Thoracic aorta (tissue), 2 donors: ENCODE data around the gene UBE4B. TPM values are rescaled to one million over a fixed set of nuclear protein-coding genes. Genes with fewer than 3 reads are reported as not detected.

ENCODE experiments used
- ATAC-seq: fragments of 150-250 bp; one replicate; pipeline ENCODE4 v1.8.0; 2017; ENCODE audit warnings: low read depth; ENCODE audit not compliant: insufficient number of reproducible peaks, low FRiP score
- DNase-seq: peaks from one replicate; pipeline ENCODE4 v3.0.0-alpha.2; 2020; ENCODE audit warnings: low spot score
- H3K27ac ChIP-seq, 2 donors: fragments of 200-600 bp; sonication (generic); 1 replicate in 1 of 2; 2 replicates in 1 of 2; pipeline ENCODE4 v1.5.1; 2016; ENCODE audit warnings: mild to moderate bottlenecking in 2 of 2, moderate library complexity in 2 of 2
- H3K27me3 ChIP-seq: fragments of 200-600 bp; sonication (generic); replicated peaks from 2 replicates; pipeline ENCODE4 v1.6.0; 2016; ENCODE audit warnings: mild to moderate bottlenecking; ENCODE audit not compliant: insufficient read depth
- H3K36me3 ChIP-seq: fragments of 200-600 bp; sonication (generic); one replicate; pipeline ENCODE4 v1.5.1; 2016
- H3K4me1 ChIP-seq, 2 donors: fragments of 200-600 bp; sonication (generic); 1 replicate in 1 of 2; 2 replicates in 1 of 2; pipeline versions ENCODE4 v1.5.1 to v1.6.0; 2016; ENCODE audit warnings: low read depth in 2 of 2, mild to moderate bottlenecking in 1 of 2; ENCODE audit not compliant: control insufficient read depth in 1 of 2
- H3K4me3 ChIP-seq: fragments of 200-600 bp; sonication (generic); 2 replicates; pipeline ENCODE4 v1.5.1; 2016; ENCODE audit warnings: mild to moderate bottlenecking
- H3K9me3 ChIP-seq: fragments of 200-600 bp; sonication (generic); 2 replicates; pipeline ENCODE4 v1.5.1; 2016
- CTCF ChIP-seq: fragments of 200-600 bp; sonication (generic); IDR thresholded peaks from one replicate; pipeline ENCODE4 v1.5.1; 2019; ENCODE audit warnings: antibody characterized with exemption
- total RNA-seq, 2 donors: library from RNA; depleted of rRNA; stranded (reverse); fragments of >200 nt; gene quantifications; one replicate each; pipeline versions ENCODE4 v1.1.0 to v1.2.3, GENCODE V29; 2016

Gene UBE4B
- total RNA-seq, 2 donors from 2014 or later, result 55.0 to 89.2 TPM

GRCh38 chr1:10225573-10225972 lies 192.8 kb downstream of the UBE4B start:
- ATAC-seq (no peak), DNase-seq (no peak)
- H3K4me1 ChIP-seq, result peaks cover 22 to 60% of the 10 kb centered on the region in 2 donors
- no peak for TF ChIP-seq CTCF
- no peaks in the 10 kb centered on the region for H3K36me3 ChIP-seq
- no peak overlapping the region for H3K27ac ChIP-seq
- H3K9me3 ChIP-seq, result no peaks in the 10 kb centered on the region
- H3K4me3 ChIP-seq, result no peak overlapping the region
- no peaks in the 10 kb centered on the region for H3K27me3 ChIP-seq

GRCh38 chr1:10228528-10228927 lies 195.8 kb downstream of the UBE4B start:
- ATAC-seq (no peak), DNase-seq (no peak)
- no peaks in the 10 kb centered on the region for H3K36me3 ChIP-seq
- H3K4me3 ChIP-seq, result no peak overlapping the region
- no peaks in the 10 kb centered on the region for H3K9me3 ChIP-seq
- TF ChIP-seq CTCF, result no peak
- peaks cover 31 to 50% of the 10 kb centered on the region in 2 donors for H3K4me1 ChIP-seq
- H3K27me3 ChIP-seq, result no peaks in the 10 kb centered on the region
- no peak overlapping the region for H3K27ac ChIP-seq

- no peak overlapping the region for H3K27ac ChIP-seq
- no peaks in the 10 kb centered on the region for H3K9me3 ChIP-seq
- no peaks in the 10 kb centered on the region for H3K27me3 ChIP-seq
- no peak overlapping the region for H3K4me3 ChIP-seq
- peaks cover 31 to 44% of the 10 kb centered on the region in 2 donors for H3K4me1 ChIP-seq
- no peak for ATAC-seq
- no peak for DNase-seq
- no peak for TF ChIP-seq CTCF
- H3K36me3 ChIP-seq, result peaks cover 4% of the 10 kb centered on the region
These were observed 197.1 kb downstream of the UBE4B start for GRCh38 chr1:10229903-10230302.

Other genes starting within 250 kb of the UBE4B start
- gene CLSTN1, start 209.0 kb upstream of the UBE4B start, total RNA-seq, result 10 to 100 TPM; 78.6 to 81.9 TPM
- 10 to 100 TPM; 13.4 to 22.3 TPM for gene CTNNBIP1, start 122.7 kb upstream of the UBE4B start, total RNA-seq
- 10 to 100 TPM; 21.9 to 27.9 TPM for gene LZIC, start 89.6 kb upstream of the UBE4B start, total RNA-seq
- 1 to 10 TPM; 4.6 to 4.7 TPM for gene NMNAT1, start 89.5 kb upstream of the UBE4B start, total RNA-seq
- 10 to 100 TPM in 1 of 2 donors, 1 to 10 TPM in 1; 2.2 to 24.1 TPM for gene RBP7, start 35.7 kb upstream of the UBE4B start, total RNA-seq
- 10 to 100 TPM; 40.1 to 64.3 TPM for gene KIF1B, start 177.6 kb downstream of the UBE4B start, total RNA-seq